GM19463 (cell line): ENCODE data around the gene DET1.
"Not testable (repeated sequence)": the region's sequence is repeated elsewhere in the genome, so short reads cannot be mapped to it uniquely, and the experiment has no call there.

Experiments used
- ATAC-seq: cut with Tn5 transposase; IDR thresholded peaks from one replicate; pipeline ENCODE4 v1.9.1; 2021; ENCODE audit warnings: mild to moderate bottlenecking, moderate library complexity; ENCODE audit not compliant: unreplicated experiment

Gene DET1

DNA sequence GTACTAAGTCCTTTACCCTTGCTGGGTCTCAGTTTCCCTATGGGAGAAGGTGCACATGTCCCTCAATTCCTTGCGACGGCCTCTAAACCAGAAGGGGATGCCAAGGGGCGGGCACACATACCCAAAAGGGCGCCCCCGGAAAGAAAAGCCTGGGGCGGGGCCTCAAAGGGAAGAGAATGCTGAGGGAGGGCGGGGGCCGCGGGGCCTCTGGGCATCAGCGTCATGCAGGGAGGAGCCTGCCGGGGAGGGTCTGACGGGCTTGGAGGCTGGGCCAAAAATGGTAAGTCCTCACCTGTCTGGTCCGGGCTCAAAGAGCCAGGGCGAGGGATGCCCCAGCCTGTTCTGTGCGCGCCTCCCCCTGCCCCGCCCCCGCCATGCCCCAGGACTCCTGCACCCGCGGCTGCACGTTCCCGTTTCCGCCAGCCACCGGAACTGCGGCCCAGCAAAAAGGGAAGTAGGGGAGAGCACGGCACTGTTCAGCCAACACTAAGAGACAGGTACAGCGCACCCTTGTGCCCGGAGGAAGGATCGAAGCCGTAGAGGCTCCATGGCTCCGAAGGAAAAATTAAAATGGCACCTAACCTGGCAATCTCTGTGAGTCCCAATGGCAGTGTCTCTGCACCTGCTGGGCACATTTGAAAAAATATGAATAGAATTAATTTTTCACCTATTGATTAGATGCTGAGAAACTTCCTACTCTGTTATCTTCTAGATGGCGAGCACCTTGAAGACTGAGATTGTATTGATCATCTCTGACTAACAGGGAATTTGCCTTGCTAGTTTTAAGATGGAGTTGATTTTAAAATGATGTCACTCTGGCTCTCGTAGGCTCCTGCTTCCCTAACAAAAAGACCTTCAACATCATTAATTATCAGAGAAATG, at the start of gene DET1:
Gene DET1, minus strand, starts transcription at position 434 of the 882 bp plus-strand sequence. CDS start 14,976 bp downstream, outside the sequence.
- ATAC-seq, result peak; percentile 96

DNA sequence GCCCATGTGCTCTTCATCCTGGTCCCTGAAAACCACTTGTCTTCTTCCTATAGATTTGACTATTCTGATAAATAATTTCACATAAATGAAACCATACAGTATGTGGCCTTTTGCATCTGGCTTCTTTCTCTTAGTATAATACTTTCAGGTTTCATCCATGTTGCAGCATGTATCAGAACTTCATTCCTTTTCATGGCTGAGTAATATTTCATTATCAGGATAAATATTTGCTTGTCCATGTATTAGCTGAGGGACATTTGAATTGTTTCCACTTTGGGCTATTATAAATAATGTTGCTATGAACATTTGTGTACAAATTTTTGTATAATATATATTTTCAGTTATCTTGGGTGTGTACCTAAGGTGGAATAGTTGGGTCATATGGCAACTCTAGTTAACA, 44.9 kb upstream of the DET1 start:
- no peak for ATAC-seq

DNA sequence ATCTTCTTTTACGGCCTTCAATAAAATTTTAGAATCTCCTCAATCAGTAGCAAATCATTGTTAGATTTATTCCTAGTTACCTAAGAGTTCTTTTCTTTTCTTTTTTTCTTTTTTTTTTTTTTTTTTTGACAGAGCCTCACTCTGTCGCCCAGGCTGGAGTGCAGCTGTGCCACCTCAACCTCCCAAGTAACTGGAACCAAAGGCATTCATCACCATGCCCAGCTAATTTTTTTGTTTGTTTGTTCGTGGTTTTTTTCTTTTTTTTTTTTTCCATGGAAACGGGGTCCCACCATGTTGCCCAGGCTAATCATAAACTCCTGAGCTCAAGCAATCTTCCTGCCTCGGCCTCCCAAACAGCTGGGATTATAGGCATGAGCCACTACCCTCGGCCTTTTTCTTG, 44.3 kb upstream of the DET1 start:
- ATAC-seq, result no peak

DNA sequence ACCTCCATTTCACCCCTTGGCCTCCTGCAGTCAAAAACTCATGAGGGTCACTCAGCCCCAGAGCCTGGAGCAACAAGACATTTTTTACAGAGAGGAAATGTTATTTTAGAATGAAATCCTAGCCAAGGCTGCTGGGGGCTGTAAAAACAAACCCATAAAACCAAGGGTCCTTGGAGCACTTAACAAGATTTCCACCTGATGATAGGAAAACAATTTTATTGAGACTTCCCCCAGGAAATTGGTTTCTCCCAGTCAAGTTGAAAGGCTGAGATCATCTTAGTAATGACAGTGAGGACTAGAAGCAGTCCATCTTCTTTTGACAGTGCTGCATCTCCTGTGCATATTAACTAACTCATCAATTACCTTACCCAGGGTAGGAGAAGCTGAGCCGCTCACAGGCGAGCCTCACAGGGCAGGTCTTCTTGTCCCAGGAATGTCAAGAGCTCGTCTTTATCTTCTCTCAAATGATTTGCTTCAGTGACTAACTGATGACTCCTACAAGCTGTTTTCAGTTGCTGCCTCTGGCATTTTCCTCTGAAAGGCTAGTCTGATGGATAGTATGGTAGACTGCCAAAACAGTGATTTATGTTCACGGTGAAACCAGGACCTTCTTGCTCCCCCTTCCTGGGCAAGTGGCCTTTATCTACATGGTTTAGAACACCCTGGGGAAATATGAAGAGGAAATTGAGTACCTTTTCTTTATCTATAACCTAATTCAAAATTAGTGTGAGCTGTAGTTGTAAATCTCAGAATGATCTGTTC, 40.1 kb upstream of the DET1 start:
- no peak for ATAC-seq

DNA sequence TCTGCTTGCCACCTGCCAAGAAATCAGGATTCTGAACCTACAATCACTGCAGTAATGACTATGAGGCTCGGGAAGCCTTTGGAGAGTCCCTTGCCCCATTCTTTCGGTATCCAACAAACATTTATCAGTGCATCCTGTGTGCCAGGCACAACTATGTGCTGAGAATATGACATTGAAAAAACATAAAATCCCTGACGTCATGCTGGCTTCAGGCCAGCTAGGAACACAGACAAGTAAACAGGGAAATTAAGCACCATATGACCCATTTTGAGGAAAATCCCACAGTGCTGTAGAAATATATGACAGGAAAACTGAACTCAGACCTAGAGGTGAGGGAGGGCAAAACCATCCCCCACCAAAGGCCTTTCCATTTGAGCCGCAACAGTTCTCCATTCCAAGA, 34.1 kb upstream of the DET1 start:
- no peak for ATAC-seq

DNA sequence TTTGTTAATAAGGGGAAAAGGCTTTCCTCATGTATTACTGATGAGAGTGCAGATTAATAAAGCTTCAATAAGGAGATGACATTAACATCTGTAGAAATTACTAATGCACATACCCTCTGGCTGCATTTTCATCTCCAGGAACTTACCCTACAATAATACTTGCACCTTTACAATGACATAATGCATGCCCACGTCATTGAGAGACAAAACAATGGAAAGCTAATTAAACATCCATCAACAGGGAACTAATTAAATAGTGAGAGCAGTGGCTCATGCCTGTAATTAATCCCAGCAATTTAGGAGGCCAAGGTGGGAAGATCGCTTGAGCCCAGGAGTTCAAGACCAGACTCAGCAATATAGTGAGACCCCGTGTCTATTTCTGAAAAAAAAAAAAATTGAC, 32.8 kb upstream of the DET1 start:
- ATAC-seq, result no peak

DNA sequence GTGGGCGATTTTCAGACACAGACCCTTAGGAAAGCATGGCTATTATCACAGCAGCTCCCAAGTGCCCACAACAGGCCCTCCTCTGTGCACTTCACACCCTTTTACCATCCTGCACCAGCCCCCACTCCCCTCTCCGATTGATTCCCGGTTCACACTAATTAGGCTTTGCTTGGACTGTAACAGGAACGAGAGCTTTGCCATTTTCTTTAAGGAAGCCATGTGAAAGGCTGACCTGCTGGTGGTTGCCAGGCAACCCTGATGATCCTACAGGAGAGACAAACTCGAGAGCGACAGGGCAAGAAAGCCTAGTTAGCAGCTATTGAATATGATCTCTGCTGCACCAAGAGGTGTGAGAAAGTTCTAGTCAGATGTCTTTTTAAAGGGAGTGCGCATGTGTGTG, 28.2 kb upstream of the DET1 start:
- ATAC-seq, result no peak

DNA sequence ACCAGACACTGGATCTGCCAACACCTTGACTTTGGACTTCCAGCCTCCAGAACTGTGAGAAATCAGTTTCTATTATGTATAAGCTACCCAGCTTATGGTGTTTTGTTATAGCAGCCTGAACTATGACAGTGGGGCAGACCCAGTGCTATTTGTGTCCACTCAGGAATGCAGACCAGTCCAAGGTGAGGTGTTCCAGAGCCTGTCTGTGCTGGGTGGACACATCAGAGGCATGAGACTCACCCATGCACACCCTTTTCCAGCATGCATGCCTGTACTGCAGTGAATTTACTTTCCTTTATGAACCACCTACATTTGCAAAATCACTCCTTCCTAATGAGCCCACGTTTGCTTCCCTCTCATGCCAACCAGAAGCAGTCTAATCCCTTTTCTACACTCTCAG, 27.6 kb upstream of the DET1 start:
- ATAC-seq, result no peak

DNA sequence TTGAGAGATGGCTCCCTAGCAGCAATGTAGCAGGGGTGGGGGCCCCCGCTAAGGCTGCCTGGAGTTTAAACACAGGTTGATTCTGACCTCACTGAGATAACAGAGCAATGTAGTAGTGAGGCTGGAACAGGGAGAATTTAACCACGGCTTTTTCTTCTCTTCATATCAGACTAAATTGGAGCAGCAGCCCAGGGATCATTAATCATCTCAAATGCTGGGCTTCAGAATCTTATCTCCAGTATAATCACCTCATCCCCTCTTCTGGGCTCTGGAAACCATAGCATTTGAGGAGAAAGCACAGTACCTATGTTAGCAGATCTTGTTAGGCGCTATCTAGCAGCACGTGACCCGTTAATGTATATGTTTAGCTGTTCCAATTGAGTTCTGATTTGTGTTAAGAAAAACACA, 25.4 kb upstream of the DET1 start:
- no peak for ATAC-seq

DNA sequence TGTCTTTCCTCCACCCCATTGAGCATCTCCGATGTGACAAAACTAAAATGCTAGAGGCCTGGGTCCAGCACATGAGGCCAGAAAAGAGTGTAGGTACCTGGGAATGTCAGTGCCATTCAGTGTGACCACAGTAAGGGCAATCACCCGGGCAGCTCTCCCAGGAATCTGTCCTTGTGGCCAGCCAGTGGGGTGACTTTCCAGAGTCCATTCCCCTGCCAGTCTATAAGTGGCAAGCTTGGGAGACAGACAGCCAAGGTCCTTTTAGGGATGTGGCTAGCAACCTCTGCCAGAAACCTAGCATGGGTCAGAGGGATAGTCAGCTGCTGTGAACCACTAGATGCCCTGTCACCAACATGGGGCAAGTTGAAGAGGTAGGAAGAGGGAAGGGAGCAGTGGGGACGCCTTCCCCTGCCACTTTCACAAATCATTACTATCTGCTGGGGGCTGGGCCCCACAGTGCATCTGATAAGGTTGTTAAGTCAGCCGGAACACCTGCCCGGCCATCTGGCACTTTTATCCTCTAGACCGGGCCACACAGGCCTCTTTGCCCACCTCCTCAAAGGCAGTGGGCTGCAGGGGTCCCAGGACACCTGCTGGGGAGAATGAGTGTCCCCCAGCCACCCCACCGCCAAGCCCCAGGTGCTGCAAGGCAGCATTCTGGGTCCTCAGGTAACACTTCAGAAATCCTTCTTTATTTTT, 24.8 kb upstream of the DET1 start:
- ATAC-seq, result no peak

DNA sequence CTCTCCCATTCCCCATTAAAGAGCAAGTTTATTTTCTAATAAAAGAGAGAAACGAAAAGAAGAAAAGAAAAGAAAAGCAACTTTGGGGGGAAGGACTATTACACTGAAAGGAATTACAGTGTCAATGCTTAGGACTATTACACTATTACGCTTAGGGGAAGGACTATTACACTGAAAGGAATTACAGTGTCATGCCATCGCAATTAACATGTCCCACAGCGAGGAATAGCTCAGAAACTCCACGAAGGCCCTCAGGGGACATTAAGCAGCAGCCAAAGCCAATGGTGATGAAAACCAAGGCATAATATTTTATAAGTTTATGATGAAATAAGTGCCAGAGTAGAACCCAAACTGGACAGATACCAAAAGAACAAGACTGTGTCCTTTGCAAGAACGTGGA, 22.1 kb upstream of the DET1 start:
- ATAC-seq, result no peak

DNA sequence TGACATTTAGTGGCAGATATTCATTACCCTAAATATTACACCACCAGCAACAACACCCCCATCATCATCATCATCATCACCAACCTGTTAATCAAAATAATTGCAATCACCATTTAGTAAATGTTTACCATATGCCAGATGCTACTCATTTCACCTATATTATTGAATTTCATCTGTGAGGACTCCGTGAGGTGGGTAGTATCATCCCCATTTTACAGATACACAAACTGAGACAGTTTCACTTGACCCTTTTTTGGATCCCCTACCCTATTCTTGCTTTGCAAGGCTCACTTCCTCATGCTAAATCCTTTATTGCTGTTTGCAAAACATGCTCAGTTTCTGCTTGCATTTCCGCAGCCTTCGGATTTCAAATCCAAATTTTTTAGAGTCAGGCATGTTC, 18.3 kb upstream of the DET1 start:
- no peak for ATAC-seq

DNA sequence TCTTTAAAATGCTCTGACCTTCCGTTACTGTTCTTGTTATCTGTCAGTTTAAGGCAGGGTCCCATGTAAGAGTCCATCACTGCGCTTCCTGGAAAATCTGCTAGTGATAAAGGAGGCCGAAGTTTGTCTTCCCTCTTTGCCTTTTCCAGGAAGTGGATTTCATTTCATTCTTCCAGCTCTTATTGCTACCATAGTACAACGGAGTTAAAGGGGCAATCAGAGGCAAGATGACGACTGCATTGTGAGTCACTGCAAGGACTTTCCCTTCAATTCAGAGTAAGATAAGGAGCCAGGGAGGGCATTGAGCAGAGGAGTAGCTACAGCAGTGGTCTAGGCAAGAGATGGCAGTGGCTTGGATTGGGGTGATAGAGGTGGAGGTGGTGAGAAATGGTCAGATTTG, 17.2 kb upstream of the DET1 start:
- ATAC-seq, result no peak

DNA sequence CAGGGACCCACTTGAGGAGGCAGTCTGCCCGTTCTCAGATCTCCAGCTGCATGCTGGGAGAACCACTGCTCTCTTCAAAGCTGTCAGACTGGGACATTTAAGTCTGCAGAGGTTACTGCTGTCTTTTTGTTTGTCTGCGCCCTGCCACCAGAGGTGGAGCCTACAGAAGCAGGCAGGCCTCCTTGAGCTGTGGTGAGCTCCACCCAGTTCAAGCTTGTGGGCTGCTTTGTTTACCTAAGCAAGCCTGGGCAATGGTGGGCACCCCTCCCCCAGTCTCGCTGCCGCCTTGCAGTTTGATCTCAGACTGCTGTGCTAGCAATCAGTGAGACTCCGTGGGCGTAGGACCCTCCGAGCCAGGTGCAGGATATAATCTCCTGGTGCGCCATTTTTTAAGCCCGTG, 13.1 kb upstream of the DET1 start:
- not testable (repeated sequence) for ATAC-seq

DNA sequence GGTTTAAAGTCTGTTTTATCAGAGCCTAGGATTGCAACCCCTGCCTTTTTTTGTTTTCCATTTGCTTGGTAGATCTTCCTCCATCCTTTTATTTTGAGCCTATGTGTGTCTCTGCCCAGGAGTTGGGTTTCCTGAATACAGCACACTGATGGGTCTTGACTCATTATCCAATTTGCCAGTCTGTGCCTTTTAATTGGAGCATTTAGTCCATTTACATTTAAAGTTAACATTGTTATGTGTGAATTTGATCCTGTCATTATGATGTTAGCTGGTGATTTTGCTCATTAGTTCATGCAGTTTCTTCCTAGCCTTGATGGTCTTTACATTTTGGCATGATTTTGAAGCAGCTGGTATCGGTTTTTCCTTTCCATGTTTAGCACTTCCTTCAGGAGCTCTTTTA, 11.5 kb upstream of the DET1 start:
- not testable (repeated sequence) for ATAC-seq

DNA sequence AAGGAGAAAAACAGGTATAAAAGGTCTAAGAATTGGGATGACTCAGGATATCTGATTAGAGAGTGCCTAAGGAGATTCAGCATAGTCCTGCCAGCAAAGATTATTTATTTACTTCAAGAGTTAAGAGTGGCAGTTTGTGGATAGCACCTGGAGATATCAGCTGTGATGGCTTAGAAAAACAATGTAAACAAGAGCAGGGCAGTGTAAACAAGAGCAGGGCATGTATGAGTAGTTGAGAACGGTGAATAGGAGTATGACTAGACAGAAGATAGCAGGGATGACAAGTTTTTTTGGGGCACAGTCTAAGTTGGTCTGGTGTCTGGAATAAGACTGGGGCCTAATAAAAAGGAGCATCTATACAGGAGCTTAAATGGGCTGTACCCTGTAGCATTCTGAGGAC, 1.5 kb upstream of the DET1 start:
- not testable (repeated sequence) for ATAC-seq

DNA sequence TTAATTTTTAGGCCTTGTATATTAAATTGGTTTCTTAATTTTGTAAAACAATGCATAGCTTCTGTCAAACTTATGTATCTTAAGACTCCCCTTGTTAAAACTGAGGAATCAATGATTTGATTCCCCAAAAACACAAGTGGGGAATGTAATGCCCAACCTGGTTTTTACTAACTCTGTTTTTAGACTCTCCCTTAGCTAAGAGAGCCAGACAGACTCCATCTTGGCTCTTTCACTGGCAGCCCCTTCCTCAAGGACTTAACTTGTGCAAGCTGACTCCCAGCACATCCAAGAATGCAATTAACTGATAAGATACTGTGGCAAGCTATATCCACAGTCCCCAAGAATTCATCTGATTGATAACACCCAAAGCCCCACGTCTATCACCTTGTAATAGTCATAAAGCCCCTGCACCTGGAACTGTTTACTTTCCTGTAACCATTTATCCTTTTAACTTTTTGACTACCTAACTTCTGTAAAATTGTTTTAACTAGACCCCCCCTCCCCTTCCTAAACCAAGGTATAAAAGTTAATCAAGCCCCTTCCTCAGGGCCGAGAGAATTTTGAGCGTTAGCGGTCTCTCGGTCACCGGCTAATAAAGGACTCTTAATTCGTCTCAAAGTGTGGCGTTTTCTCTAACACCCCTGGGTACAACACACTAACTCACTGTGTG, 768 bp downstream of the DET1 start:
- ATAC-seq, result not testable (repeated sequence)

DNA sequence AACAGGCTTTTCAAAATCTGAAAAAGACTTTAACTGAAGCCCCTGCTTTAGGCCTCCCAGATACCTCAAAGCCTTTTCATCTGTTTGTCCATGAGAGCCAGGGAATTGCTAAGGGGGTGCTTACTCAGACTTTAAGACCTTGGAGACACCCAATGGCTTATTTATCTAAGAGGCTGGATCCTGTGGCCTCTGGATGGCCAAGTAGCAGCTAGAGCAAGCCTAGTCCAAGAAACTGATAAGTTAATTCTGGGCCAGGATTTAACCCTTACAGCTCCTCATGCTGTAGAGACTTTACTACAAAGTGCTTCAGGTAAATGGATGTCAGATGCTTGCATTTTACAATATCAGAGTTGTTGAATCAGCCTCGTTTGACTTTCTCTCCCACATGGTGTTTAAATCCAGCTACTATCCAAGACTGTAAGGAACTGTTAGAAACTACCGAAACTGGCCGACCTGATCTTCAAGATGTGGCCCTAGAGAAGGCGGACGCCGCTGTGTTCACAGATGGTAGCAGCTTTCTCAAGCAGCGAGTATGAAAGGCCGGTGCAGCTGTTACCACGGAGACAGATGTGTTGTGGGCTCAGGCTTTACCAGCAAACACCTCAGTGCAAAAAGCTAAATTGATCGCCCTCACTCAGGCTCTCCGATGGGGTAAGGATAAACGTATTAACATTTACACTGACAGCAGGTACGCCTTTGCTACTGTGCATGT, 3.3 kb downstream of the DET1 start:
- no peak for ATAC-seq

DNA sequence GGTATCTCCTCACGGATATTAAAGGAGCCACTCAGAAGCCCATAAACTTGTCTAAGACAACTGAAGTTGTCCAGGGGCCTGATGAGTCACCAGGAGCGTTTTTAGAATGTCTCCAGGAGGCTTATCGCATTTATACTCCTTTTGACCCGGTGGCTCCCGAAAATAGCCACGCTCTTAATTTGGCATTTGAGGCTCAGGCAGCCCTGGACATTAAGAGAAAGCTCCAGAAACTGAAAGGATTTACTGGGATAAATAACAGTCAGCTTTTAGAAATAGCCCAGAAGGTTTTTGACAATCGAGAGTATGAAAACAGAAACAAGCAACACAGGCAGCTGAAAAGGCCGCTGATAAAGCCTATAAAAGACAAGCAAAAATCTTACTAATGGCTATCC, 4.1 kb downstream of the DET1 start:
- ATAC-seq, result no peak

DNA sequence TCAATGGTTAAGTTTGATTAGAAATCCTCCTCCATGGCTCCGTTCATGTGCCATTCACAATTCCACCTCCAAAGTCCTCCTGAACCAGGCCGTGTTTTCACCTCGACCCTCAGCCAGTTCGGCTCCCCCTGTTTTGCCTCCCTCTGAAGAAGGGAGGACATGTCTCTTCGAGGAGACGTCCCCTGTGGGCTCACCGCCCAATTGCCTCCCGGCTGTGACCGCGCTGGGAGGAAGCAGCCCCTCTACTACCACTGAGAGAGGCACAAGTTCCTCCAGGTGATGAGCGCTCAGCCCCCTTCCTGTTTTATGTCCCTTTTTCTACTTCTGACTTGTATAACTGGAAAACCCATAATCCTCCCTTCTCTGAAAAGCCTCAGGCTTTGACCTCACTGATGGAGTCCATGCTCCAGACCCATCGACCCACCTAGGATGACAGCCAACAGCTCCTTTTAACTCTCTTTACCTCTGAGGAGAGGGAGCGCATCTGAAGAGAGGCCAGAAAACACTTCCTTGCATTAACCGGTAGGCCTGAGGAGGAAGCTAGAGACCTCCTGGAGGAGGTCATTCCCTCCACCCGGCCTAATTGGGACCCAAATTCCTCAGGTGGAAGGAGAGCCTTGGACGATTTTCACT, 4.7 kb downstream of the DET1 start:
- no peak for ATAC-seq
